ENCODE measurements around the gene UBALD2. TPM values are rescaled to one million over a fixed set of nuclear protein-coding genes. Genes with fewer than 3 reads are reported as not detected.

UBALD2 gene
- total RNA-seq, 1 donor from 2014 or later = 26.0 TPM

GRCh38 chr17:76237859-76238313 is 27.3 kb upstream of the UBALD2 start:
- no peak for TF ChIP-seq CTCF (IDR thresholded peaks at IDR 0.05; ENCODE audit: borderline replicate concordance)
- intact Hi-C loops (cut with micrococcal nuclease) = no loop called here
- H3K27me3 ChIP-seq (ENCODE audit: low read depth) = no peaks in the 10 kb centered on the region
- H3K9me3 ChIP-seq (replicated peaks) = no peaks in the 10 kb centered on the region
- H3K36me3 ChIP-seq = no peaks in the 10 kb centered on the region
- H3K27ac ChIP-seq (replicated peaks) = no peak overlapping the region
- DNase-seq = no peak
- H3K4me1 ChIP-seq = peaks cover 23% of the 10 kb centered on the region
- H3K4me3 ChIP-seq = no peak overlapping the region

- peak overlapping the region; percentile 64 for H3K27ac ChIP-seq (replicated peaks)
- intact Hi-C loops (cut with micrococcal nuclease) = no loop called here
Measured at GRCh38 chr17:76238847-76239537, 26.2 kb upstream of the UBALD2 start.

GRCh38 chr17:76239538-76240274 is 25.4 kb upstream of the UBALD2 start:
- intact Hi-C loops (cut with micrococcal nuclease) = no loop called here
- DNase-seq = no peak

More at GRCh38 chr17:76238847-76239537, 26.2 kb upstream of the UBALD2 start:
- no peaks in the 10 kb centered on the region for H3K36me3 ChIP-seq
- peaks cover 23% of the 10 kb centered on the region for H3K4me1 ChIP-seq
- DNase-seq = no peak
- no peak for TF ChIP-seq CTCF (IDR thresholded peaks at IDR 0.05; ENCODE audit: borderline replicate concordance)
- peak overlapping the region; percentile 80 for H3K4me3 ChIP-seq
- no peaks in the 10 kb centered on the region for H3K9me3 ChIP-seq (replicated peaks)
- no peaks in the 10 kb centered on the region for H3K27me3 ChIP-seq (ENCODE audit: low read depth)

GRCh38 chr17:76240461-76241203 is 24.5 kb upstream of the UBALD2 start, which contains the start of gene RNF157:
Gene RNF157 (minus strand): TSS chr17:76240493. CDS start chr17:76240240, 253 bp downstream.
- Histone ChIP-seq H3K27me3 (ENCODE audit: low read depth) (no peaks in the 10 kb centered on the region), H3K27ac (replicated peaks) (peak within 1 kb of the TSS; percentile 72), H3K4me3 (peak within 1 kb of the TSS; percentile 80), H3K9me3 (replicated peaks) (no peaks in the 10 kb centered on the region), H3K4me1 (peaks cover 23% of the 10 kb centered on the region), H3K36me3 (no peaks in the 10 kb centered on the region)
- intact Hi-C loops (cut with micrococcal nuclease) = no loop called here
- TF ChIP-seq CTCF (IDR thresholded peaks at IDR 0.05; ENCODE audit: borderline replicate concordance) = no peak
- DNase-seq = peak; percentile 73

More at GRCh38 chr17:76239538-76240274, 25.4 kb upstream of the UBALD2 start:
- Histone ChIP-seq H3K27ac (replicated peaks) (peak overlapping the region; percentile 64), H3K36me3 (no peaks in the 10 kb centered on the region), H3K27me3 (ENCODE audit: low read depth) (no peaks in the 10 kb centered on the region), H3K4me1 (peaks cover 23% of the 10 kb centered on the region), H3K9me3 (replicated peaks) (no peaks in the 10 kb centered on the region), H3K4me3 (peak overlapping the region; percentile 80)
- no peak for TF ChIP-seq CTCF (IDR thresholded peaks at IDR 0.05; ENCODE audit: borderline replicate concordance)

GRCh38 chr17:76241204-76241538 is 24.0 kb upstream of the UBALD2 start:
- H3K27ac ChIP-seq (replicated peaks) = peak overlapping the region; percentile 72
- H3K4me1 ChIP-seq = peaks cover 23% of the 10 kb centered on the region
- TF ChIP-seq CTCF (IDR thresholded peaks at IDR 0.05; ENCODE audit: borderline replicate concordance) = no peak
- H3K4me3 ChIP-seq = peak overlapping the region; percentile 80
- intact Hi-C loops (cut with micrococcal nuclease) = no loop called here
- H3K9me3 ChIP-seq (replicated peaks) = no peaks in the 10 kb centered on the region
- no peak for DNase-seq
- H3K27me3 ChIP-seq (ENCODE audit: low read depth) = no peaks in the 10 kb centered on the region
- no peaks in the 10 kb centered on the region for H3K36me3 ChIP-seq
